Ammon's horn (tissue), 1 donor: ENCODE measurements around the gene IAPP.
"Not testable (repeated sequence)": the region's sequence is repeated elsewhere in the genome, so short reads cannot be mapped to it uniquely, and the experiment has no call there.

Experiments
- DNase-seq: peaks from one replicate; pipeline ENCODE4 v3.0.0-alpha.2; 2016; ENCODE audit warnings: low spot score

IAPP gene

DNA sequence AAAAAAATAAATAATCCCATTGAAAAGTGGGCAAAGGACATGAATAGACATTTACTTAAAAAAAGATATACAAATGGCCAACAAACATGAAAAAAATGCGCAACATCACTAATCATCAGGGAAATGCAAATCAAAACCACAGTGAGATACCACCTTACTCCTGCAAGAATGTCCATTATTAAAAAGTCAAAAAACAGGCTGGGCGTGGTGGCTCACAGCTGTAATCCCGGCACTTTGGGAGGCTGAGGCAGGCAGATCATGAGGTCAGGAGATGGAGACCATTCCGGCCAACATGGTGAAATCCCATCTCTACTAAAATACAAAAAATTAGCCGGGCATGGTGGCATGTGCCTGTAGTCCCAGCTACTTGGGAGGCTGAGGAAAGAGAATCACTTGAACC lies 8.6 kb downstream of the IAPP start:
- not testable (repeated sequence) for DNase-seq

DNA sequence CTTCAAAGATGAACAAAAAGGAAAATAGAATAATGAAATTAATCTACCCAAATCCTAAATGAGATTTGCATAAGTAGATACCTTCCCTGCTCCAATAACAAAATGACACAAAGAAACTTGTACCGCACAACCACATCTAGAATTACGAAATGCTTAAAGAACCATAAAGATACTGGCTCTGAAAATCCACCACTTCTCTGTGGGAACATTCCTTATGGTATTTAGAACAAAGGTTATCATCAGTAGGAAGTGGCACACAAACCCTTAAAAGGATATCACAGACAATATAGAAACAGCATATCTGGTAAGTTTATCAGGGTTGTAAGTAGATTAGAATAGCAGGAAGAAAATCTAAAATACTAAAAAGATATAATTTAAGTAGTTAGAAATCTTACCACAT lies 11.6 kb downstream of the IAPP start:
- DNase-seq = no peak

DNA sequence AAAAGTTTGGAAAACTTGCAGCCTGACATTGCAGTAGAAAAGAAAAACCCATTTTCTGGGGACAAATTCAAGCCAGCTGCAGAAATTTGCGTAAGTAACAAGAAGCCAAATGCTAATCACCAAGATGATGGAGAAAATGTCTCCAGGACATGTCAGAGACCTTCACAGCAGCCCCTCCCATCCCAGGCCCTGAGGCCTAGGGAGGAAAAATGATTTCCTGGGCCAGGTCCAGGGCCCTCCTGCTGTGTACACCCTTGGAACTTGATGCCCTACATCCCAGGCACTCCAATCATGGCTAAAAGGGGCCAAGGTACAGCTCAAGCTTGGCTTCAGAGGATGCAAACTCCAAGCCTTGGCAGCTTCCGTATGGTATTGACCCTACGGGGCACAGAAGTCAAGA lies 14.5 kb downstream of the IAPP start:
- DNase-seq = no peak

DNA sequence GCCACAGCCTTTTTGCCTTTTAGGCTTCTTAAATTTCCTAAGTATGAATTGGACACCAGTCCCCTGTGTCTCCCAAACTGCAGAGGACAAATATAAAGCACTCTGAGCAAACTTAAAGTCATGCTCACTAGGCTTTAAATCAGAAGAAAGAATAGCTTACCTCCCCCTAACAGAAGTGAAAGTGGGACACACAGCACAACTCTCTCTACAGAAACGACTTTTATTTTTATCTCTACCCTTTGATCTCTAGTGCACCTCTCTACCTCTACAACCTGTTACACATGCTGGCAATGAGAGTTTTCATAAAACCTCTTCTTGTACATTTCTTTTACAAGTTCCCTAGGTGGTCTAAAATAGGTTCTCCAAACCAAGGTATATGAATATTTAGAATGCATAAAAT lies 19.7 kb downstream of the IAPP start:
- DNase-seq = no peak

DNA sequence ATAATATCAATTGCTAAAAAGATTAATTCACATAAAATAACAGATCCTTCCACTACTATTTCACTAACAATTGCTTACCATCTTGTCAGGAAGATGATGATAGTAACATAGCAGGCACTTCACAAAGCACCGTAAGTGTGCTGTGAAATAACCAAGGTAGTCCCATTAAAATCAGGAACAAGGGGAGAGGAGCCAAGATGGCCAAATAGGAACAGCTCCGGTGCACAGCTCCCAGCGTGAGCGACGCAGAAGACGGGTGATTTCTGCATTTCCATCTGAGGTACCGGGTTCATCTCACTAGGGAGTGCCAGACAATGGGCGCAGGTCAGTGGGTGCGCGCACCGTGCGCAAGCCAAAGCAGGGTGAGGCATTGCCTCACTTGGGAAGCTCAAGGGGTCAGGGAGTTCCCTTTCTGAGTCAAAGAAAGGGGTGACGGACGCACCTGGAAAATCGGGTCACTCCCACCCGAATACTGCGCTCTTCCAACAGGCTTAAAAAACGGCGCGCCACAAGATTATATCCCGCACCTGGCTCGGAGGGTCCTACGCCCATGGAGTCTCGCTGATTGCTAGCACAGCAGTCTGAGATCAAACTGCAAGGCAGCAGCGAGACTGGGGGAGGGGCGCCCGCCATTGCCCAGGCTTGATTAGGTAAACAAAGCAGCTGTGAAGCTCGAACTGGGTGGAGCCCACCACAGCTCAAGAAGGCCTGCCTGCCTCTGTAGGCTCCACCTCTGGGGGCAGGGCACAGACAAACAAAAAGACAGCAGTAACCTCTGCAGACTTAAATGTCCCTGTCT lies 22.3 kb downstream of the IAPP start:
- not testable (repeated sequence) for DNase-seq

DNA sequence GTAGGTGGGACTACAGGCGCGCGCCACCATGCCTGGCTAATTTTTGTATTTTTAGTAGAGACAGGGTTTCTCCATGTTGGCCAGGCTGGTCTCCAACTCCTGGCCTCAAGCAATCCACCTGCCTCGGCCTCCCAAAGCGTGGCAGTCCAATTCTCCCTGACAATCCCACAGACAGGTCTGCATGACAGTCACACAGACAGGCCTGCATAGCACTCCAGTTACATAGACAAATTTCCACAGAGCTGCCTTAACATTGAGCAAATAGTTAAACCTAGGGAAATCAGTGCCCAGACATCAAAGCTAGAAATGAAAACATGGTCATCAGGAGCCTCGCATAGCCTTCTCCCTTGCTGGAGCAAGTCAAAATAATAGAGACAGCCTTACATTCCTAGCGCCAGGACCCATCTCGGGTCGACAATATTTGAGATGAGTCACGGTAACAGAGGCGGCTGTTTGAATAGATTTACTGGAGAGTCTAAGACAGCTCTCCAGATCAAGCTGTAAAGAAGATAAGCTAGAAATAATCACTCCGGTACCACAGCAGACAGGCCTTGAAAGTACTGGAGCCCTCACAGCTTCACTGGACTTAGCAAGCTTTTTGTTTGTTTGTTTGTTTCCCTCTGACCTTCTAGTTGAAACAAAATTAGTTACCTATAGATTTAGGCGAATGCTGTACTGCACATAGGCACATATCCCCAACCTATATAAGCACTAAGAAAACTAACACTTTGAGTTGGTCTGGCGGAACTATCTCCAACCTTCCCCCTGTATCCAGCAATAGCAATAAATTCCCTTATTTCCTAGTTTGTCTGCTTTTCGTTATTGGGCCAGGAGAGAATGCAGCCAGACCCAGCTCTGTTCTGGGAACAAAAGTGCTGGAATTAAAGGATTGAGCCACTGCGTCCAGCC lies 40.9 kb downstream of the IAPP start:
- DNase-seq = no peak

DNA sequence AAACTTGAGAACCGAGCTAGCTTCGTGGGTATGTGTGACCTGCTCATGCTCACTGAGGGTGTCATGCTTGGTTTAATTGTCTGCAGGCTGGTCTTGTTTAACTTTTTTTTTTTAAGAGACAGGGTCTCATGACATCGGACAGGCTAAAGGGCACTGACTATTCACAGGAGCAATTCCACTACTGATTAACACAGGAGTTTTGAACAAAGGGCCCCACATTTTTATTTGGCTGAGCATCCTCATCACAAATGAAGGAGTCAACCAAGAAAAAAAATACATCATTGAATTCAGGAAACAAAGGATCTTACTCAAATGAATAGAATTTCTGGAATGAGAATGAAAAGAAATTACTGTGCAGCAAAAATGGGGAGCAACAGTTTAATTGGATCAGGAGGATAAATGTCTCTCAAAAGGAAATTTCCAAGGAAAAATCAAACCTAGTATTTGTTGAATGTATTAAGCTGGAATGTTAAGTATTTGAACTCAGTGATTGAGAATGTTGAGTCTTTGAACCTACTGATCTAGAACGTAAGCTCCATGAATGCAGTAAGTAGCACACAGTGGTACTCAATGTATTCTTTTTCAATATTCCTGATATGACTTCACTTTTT lies 43.9 kb downstream of the IAPP start:
- DNase-seq = no peak

DNA sequence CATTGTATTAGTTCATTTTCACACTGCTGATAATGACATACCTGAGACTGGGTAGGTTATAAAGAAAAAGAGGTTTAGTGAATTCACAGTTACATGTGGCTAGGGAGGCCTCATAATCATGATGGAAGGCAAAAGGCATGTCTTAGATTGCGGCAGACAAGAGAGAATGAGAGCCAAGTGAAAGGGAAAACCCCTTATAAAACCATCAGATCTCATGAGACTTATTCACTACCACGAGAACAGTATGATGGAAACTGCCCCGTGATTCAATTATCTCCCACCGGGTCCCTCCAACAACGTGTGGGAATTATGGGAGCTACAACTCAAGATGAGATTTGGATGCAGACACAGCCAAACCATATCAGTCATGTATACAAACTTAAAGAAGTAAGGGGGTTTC lies 45.7 kb downstream of the IAPP start:
- not testable (repeated sequence) for DNase-seq

DNA sequence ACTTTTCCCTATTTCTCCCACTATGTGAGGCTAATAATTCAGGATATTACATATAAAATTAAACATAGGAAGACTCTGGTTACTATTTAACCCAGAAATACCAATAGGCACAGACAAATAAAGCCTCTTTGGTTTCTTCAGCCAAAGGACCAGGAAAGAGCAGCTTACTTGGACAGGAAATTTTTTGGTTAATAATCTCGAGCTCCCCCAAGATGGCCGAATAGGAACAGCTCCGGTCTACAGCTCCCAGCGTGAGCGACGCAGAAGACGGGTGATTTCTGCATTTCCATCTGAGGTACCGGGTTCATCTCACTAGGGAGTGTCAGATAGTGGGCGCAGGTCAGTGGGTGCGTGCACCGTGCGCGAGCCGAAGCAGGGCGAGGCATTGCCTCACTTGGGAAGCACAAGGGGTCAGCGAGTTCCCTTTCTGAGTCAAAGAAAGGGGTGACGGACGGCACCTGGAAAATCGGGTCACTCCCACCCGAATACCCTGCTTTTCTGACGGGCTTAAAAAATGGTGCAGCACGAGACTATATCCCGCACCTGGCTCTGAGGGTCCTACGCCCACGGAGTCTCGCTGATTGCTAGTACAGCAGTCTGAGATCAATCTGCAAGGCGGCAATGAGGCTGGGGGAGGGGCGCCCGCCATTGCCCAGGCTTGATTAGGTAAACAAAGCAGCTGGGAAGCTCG lies 46.5 kb downstream of the IAPP start:
- DNase-seq = not testable (repeated sequence)

DNA sequence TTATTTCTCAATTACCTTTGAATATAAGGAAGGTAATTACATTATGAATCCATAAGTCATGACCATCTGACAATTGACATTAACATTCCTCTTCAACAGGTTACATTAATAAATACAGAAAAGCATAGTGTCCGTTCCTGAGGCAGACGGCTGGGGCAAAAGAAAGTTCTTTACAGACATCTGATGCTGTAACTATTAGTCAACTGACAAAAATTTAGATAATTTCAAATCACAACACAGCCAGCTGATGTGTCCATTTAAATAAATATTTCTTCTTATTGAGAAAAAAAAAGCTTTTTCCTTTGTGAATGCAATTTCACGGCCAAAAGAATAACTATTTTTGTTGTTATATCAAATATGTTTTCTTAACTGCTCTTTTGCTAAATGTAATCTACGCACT lies 55.5 kb downstream of the IAPP start:
- no peak for DNase-seq
